HepG2 (cell line): ENCODE measurements around the gene RNASE9. TPM values are rescaled to one million over a fixed set of nuclear protein-coding genes. Genes with fewer than 3 reads are reported as not detected.

ENCODE experiments used
- ARNT ChIP-seq: fragments of 450-650 bp; IDR thresholded peaks from 2 replicates; pipeline ENCODE4 v1.6.1; 2017
- CAMTA2 ChIP-seq: sonication (generic); formaldehyde crosslinking; IDR thresholded peaks from 2 replicates; pipeline ENCODE4 v1.4.0; 2020; ENCODE audit warnings: mild to moderate bottlenecking, missing genetic modification reagents, borderline replicate concordance
- ISL2 ChIP-seq: sonication (generic); formaldehyde crosslinking; IDR thresholded peaks from 2 replicates; pipeline ENCODE4 v1.5.0; 2020; ENCODE audit warnings: missing genetic modification reagents
- KAT7 ChIP-seq: IDR thresholded peaks from 2 replicates; pipeline ENCODE4 v1.6.1; 2018; ENCODE audit warnings: borderline replicate concordance, missing compliant biosample characterization
- KDM5B ChIP-seq: sonication (generic); formaldehyde crosslinking; IDR thresholded peaks from 2 replicates; pipeline ENCODE4 v1.4.0; 2020; ENCODE audit warnings: missing genetic modification reagents, mild to moderate bottlenecking, borderline replicate concordance
- MBD4 ChIP-seq: IDR thresholded peaks from 2 replicates; pipeline ENCODE4 v1.6.1; 2012; ENCODE audit warnings: low read length, inconsistent platforms, borderline replicate concordance
- NFKBIZ ChIP-seq: IDR thresholded peaks from 2 replicates; pipeline ENCODE4 v1.6.1; 2018; ENCODE audit warnings: missing genetic modification reagents, missing compliant biosample characterization
- PATZ1 ChIP-seq: sonication (generic); formaldehyde crosslinking; IDR thresholded peaks from 2 replicates; pipeline ENCODE4 v1.4.0; 2020; ENCODE audit warnings: missing genetic modification reagents
- PHF5A ChIP-seq: IDR thresholded peaks from one replicate; pipeline ENCODE4 v1.6.1; 2018; ENCODE audit warnings: low read depth, missing genetic modification reagents; ENCODE audit not compliant: unreplicated experiment
- PPARG ChIP-seq: conservative IDR thresholded peaks from 2 replicates; pipeline ENCODE4 v1.6.1; 2016; ENCODE audit warnings: missing biosample characterization, missing genetic modification reagents
- SMAD1 ChIP-seq: sonication (generic); formaldehyde crosslinking; IDR thresholded peaks from 2 replicates; pipeline ENCODE4 v1.4.0; 2020; ENCODE audit warnings: missing genetic modification reagents, low read depth, mild to moderate bottlenecking, borderline replicate concordance
- TOE1 ChIP-seq: sonication (generic); formaldehyde crosslinking; IDR thresholded peaks from 2 replicates; pipeline ENCODE4 v1.4.0; 2020; ENCODE audit warnings: mild to moderate bottlenecking, missing genetic modification reagents
- TRAFD1 ChIP-seq: sonication (generic); formaldehyde crosslinking; IDR thresholded peaks from 2 replicates; pipeline ENCODE4 v1.5.1; 2020; ENCODE audit warnings: missing genetic modification reagents, mild to moderate bottlenecking, borderline replicate concordance
- ZBTB26 ChIP-seq: IDR thresholded peaks from 2 replicates; pipeline ENCODE4 v1.6.1; 2016; ENCODE audit warnings: missing compliant biosample characterization, missing genetic modification reagents, borderline replicate concordance
- ZKSCAN1 ChIP-seq: fragments of 150-350 bp; IDR thresholded peaks from 2 replicates; pipeline ENCODE4 v1.6.1; 2014; ENCODE audit warnings: low read length
- ZNF331 ChIP-seq: sonication (generic); formaldehyde crosslinking; IDR thresholded peaks from 2 replicates; pipeline ENCODE4 v1.4.0; 2020; ENCODE audit warnings: missing genetic modification reagents
- ZNF333 ChIP-seq: sonication (generic); formaldehyde crosslinking; IDR thresholded peaks from 2 replicates; pipeline ENCODE4 v1.4.0; 2020; ENCODE audit warnings: mild to moderate bottlenecking, missing genetic modification reagents, borderline replicate concordance
- ZNF557 ChIP-seq: sonication (generic); formaldehyde crosslinking; IDR thresholded peaks from 2 replicates; pipeline ENCODE4 v1.4.0; 2020; ENCODE audit warnings: missing genetic modification reagents
- ZNF589 ChIP-seq: sonication (generic); formaldehyde crosslinking; conservative IDR thresholded peaks from 2 replicates; pipeline ENCODE4 v1.8.0; 2022; ENCODE audit warnings: mild to moderate bottlenecking, moderate library complexity, missing genetic modification reagents
- polyA plus RNA-seq, 8 experiments: library from polyadenylated mRNA; depleted of rRNA in 3 of 8; stranded (reverse) in 7 of 8; unstranded in 1 of 8; fragments of >200 nt; fragmentation: Illumina TruSeq in 4 of 8; extraction: Trizol in 4 of 8; gene quantifications; 2 replicates each; pipeline versions ENCODE4 v1.2.1 to v1.2.3, GENCODE V29; 2011 to 2016; ENCODE audit warnings: low read depth in 4 of 8, missing spikeins in 1 of 8, mixed read lengths in 1 of 8; ENCODE audit not compliant: insufficient read depth in 1 of 8
- total RNA-seq, 5 experiments: library from RNA; depleted of rRNA; stranded (reverse); fragments of >200 nt; fragmentation: Illumina TruSeq; extraction: Trizol; gene quantifications; 2 replicates each; pipeline ENCODE4 v1.2.3, GENCODE V29; 2016; ENCODE audit warnings: low read depth in 1 of 5
- TF ChIP-seq, protein P1 (sequence below): IDR thresholded peaks from 2 replicates; pipeline ENCODE4 v1.6.1; 2016; ENCODE audit warnings: low read depth, control low read depth
- TF ChIP-seq, protein P2 (sequence below): sonication (generic); formaldehyde crosslinking; conservative IDR thresholded peaks from 2 replicates; pipeline ENCODE4 v1.4.0; 2020; ENCODE audit warnings: missing genetic modification reagents

RNASE9 gene
- total and polyA plus RNA-seq, 2 of the 13 experiments (the other 11 are each of a cell fraction or from before 2014, with no cell fraction given): not detected

DNA sequence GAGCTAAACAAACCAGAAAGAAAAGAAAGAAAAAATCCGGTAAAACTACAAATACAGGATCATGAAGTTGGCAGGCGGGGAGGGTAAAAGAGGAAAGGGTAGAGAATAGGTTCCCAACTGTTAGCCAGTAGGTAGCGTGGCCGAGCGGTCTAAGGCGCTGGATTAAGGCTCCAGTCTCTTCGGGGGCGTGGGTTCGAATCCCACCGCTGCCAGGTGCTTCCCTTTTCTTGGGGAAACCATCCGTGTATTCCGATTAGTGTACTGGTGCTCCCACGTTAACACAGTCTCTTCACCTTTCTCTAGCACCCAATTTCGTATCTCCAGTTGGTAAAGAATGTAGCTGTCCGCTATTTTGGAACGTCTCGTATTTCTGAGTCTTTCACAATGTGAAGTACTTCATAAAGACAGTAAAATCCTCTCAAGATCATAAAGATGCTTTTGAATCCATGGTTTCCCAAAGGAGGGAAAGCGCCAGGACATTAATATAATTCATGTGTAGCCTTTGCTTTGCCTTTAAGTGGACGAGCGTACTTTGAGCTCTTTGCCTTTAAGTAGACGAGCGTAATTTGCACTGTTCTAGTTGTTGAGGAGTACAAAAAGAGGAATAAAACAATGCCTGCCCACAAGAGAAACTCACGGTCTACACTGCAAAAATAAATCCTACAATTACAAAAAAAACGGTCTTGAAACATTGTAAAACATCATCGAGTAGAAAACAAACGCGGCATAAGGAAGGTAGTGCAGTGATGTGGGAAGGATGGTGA is 49.3 kb upstream of the RNASE9 start (continued):
- TF ChIP-seq ZNF589 (CRISPR knock-in tag): peak; percentile 40; the same call in 1 of the 2 replicates
- no peak for TF ChIP-seq MBD4
- peak; percentile 50; the same call in 1 of the 2 replicates for TF ChIP-seq PATZ1 (CRISPR knock-in tag)
- 0 out of 2 replicates have a peak, but pooled peaks have one; percentile 44 for TF ChIP-seq ZKSCAN1
- TF ChIP-seq, protein P1, sequence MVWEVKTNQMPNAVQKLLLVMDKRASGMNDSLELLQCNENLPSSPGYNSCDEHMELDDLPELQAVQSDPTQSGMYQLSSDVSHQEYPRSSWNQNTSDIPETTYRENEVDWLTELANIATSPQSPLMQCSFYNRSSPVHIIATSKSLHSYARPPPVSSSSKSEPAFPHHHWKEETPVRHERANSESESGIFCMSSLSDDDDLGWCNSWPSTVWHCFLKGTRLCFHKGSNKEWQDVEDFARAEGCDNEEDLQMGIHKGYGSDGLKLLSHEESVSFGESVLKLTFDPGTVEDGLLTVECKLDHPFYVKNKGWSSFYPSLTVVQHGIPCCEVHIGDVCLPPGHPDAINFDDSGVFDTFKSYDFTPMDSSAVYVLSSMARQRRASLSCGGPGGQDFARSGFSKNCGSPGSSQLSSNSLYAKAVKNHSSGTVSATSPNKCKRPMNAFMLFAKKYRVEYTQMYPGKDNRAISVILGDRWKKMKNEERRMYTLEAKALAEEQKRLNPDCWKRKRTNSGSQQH (CRISPR knock-in tag): peak; percentile 82; the same call in 1 of the 2 replicates
- peak; percentile 62; the same call in 1 of the 2 replicates for TF ChIP-seq ISL2
- TF ChIP-seq TOE1: peak; percentile 86; the same call in 1 of the 2 replicates
- TF ChIP-seq CAMTA2 (CRISPR knock-in tag): no peak; the same call in 1 of the 2 replicates
- TF ChIP-seq ZNF331 (CRISPR knock-in tag): peak; percentile 90; the same call in 1 of the 2 replicates
- 0 out of 2 replicates have a peak, but pooled peaks have one; percentile 12 for TF ChIP-seq KDM5B (CRISPR knock-in tag)
- 0 out of 2 replicates have a peak, but pooled peaks have one; percentile 57 for TF ChIP-seq ZNF557
- TF ChIP-seq KAT7: peak; percentile 97
- TF ChIP-seq ZNF333: 0 out of 2 replicates have a peak, but pooled peaks have one; percentile 86
- peak; percentile 82 for TF ChIP-seq NFKBIZ (CRISPR knock-in tag)
- TF ChIP-seq, protein P2, sequence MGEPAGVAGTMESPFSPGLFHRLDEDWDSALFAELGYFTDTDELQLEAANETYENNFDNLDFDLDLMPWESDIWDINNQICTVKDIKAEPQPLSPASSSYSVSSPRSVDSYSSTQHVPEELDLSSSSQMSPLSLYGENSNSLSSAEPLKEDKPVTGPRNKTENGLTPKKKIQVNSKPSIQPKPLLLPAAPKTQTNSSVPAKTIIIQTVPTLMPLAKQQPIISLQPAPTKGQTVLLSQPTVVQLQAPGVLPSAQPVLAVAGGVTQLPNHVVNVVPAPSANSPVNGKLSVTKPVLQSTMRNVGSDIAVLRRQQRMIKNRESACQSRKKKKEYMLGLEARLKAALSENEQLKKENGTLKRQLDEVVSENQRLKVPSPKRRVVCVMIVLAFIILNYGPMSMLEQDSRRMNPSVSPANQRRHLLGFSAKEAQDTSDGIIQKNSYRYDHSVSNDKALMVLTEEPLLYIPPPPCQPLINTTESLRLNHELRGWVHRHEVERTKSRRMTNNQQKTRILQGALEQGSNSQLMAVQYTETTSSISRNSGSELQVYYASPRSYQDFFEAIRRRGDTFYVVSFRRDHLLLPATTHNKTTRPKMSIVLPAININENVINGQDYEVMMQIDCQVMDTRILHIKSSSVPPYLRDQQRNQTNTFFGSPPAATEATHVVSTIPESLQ (CRISPR knock-in tag): 0 out of 2 replicates have a peak, but pooled peaks have one; percentile 41
- TF ChIP-seq ZBTB26 (CRISPR knock-in tag): peak; percentile 82; the same call in 1 of the 2 replicates
- TF ChIP-seq TRAFD1 (CRISPR knock-in tag): no peak
- TF ChIP-seq PPARG (CRISPR knock-in tag): peak; percentile 47; the same call in 1 of the 2 replicates
- TF ChIP-seq ARNT: no peak
- TF ChIP-seq SMAD1 (CRISPR knock-in tag): 0 out of 2 replicates have a peak, but pooled peaks have one; percentile 49
- TF ChIP-seq PHF5A: peak; percentile 30
